Fibroblast of upper back skin (primary cell): ENCODE results near the gene CC2D1B.
A peak's percentile ranks its signal among the peaks of the same experiment; 100 is the strongest.
"Not testable (repeated sequence)": the region's sequence is repeated elsewhere in the genome, so short reads cannot be mapped to it uniquely, and the experiment has no call there.

Source experiments
- DNase-seq: peaks from one replicate; pipeline ENCODE4 v3.0.0-alpha.2; 2013

CC2D1B gene, protein sequence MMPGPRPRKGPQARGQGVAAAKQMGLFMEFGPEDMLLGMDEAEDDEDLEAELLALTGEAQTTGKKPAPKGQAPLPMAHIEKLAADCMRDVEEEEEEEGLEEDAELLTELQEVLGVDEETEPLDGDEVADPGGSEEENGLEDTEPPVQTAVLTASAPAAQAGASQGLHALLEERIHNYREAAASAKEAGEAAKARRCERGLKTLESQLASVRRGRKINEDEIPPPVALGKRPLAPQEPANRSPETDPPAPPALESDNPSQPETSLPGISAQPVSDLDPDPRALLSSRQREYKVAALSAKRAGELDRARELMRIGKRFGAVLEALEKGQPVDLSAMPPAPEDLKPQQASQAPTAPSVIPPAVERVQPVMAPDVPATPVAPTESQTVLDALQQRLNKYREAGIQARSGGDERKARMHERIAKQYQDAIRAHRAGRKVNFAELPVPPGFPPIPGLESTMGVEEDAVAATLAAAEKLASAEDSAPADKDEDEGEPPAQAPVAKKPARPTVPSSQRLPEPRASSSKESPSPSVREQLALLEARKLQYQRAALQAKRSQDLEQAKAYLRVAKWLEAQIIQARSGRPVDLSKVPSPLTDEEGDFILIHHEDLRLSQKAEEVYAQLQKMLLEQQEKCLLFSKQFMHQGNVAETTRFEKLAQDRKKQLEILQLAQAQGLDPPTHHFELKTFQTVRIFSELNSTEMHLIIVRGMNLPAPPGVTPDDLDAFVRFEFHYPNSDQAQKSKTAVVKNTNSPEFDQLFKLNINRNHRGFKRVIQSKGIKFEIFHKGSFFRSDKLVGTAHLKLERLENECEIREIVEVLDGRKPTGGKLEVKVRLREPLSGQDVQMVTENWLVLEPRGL

DNA sequence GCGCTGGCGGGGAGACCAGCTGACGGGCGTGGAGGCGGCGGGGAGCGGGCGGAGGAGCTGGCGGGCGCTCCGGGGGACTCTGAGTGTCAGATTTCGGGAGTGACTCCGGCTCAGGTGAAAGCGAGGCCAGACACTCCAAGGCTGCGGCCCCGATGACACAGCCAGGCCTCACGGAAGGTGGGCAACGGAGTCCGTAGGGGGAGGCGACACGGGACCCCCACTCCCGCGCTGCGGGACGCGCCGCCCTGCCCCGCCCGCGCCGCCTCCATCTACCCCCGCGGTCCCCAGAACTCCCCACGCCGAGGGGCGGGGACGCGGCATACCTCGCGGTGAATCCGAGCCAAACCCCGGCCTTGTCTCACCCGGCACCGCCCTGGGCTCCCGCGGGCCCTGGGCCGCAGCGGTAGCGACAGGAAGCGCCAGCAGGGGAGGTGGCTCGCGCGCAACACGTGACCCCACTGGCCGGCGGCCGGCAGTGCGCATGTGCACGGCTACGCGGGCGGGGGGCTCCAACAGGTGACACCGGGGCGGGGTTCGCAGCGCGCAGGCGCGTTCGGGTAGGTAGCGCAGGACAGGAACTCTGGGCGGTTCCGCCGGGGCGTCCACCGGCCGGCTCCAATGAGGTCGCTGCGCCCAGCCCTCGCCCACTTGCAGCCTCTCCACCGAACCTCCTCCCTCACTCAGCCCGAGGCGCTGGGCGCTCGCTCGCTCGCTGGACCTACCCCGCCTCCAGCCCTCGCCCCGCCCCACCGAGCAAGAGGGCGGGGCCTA is at the start of gene CC2D1B:
CC2D1B (minus strand) TSS at position 460 of the 771 bp plus-strand sequence. CDS start 1,585 bp downstream, outside the sequence.
- DNase-seq = peak; percentile 96

DNA sequence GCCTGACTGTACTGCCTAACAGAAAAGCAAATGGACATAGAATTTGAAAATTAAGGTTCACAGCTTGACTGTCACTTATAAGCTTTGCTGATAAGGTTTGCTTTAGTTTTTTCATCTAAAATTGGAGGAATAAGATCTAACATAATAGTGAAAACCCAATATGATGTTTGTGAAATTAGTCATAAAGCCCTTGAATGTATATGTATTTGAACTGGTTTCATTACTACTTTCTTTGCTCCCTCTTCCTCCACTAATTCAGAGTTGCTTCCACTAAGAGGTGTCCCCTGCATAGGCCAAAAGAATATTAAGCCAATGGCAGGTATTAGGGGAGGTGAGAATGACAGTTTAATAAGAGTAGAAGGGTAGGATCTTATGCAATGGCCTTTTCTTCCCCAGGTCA is 48.9 kb upstream of the CC2D1B start:
- no peak for DNase-seq

DNA sequence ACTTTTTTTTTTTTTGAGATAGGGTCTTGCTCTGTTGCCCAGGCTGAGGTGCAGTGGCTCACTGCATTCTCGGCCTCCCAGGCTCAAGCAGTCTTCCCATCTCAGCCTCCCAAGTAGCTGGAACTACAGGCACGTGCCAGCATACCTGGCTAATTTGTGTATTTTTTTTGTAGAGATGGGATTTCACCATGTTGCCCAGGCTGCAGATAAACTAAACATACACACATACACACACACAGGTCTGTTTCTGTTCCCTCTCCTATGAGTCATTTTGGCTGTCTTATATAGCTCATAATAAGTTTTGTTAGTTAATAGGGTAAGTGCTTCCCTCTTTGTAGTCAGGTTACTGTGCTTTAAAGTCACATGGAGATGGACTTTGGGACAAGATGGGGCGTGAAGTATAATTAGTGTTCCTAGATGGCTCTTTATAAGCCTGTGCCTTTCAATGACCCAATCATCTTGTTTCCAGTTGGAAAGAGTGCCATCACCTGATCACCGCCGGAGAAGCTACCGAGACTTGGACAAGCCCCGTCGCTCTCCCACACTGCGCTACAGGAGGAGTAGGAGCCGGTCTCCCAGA is 47.5 kb upstream of the CC2D1B start:
- no peak for DNase-seq

DNA sequence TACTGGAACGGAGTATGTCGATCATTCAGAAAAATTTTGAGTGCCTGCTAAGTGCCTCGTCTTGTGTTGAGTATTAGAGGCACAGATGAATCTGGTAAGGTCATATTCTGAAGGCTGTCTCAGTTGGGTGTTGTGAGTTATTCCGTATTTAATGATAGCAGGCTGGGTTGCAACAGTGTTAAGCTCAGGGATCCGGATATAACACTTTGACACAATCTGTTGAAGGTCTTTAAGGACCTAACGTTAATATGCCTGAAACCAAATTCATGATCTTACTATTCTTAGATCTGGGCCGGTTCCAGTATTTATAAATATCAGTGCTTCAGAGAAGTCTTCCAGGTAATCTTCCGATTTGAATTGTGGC is 39.0 kb upstream of the CC2D1B start:
- DNase-seq = no peak

DNA sequence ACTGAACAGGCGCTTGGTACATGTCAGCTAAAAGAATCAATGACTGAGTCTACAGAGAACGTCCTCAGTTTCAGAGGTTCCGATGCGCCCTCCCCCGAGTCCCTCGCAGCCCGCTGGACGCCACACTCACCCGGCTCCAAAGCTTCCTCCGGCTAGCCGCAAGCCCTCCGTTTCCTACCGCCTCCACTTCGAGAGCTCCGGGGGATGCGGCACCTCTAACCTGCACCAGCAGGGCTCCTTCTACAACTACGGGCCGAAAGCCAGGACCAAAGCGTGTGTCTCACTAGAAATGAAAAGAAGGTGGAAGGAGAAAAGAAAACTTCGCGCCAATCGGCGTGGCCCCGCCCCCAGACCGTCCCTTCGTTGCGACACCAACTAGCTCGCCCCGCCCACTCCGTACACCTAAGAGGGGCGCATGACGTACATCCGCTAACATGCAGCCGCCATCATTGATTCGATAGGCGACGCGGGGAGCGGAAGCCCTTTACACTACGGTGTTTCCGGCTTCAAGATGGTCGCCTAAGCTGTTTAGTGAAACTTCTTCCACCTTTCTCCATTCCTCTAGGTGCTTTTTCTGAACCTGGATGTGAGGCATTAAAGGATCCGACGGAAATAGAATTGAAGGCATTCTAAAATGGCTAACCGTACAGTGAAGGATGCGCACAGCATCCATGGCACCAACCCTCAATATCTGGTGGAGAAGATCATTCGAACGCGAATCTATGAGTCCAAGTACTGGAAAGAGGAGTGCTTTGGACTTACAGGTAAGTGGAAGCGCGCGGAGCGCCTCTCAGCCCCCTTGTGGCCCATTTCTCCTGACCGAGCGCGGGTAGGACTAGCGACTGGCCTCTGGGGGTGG is 38.3 kb upstream of the CC2D1B start, which contains the start of the genes ORC1 and PRPF38A:
ORC1 (minus strand) TSS at position 308 of the 859 bp plus-strand sequence. CDS start 2,200 bp downstream, outside the sequence.
PRPF38A (plus strand) TSS at position 487 of the 859 bp plus-strand sequence; CDS start at position 635, 148 bp downstream.
- DNase-seq = peak; percentile 97

DNA sequence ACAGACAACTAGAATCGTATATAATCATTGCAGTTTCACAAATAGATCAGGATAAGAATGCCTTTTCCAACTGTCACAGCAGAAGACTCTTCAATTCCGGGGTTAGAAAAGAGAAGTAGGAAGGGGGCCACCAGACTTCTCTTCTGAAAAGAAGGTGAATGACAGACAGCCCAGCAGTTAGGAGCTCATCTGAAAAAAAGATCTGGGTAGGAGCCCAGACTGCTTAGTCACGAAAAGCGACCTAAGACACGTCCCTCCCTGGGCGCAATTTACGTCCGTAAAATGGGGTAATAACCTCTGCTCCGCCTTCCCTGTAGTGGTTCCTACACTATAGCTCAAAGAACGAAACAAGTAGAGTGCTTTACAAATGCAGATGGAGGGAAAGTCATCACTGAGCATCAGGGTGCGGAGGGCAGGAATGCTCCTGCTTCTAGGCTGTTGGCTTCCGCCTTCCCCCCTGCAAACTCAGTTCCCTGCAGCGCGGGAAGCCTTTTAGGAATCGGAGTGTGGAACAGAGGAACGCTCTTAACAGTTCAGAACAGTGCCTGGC is 37.6 kb upstream of the CC2D1B start:
- peak; percentile 68 for DNase-seq

DNA sequence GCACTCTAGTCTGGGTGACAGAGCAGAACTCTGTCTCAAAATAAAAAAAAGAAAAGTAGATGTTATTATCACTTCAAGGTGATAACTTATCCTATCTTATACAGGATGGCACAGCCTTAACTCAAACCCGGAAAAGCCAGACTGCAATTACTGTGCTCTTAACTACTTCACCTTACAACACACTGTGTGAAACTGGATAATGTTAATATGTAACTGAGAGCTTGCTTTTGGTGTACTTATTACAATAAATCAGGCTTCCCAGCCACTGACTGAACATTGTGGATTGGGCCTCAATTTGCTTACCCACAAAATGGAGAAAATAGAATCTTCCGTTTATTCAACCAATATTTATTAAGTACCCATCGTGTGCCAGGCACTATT is 36.8 kb upstream of the CC2D1B start:
- DNase-seq = no peak

DNA sequence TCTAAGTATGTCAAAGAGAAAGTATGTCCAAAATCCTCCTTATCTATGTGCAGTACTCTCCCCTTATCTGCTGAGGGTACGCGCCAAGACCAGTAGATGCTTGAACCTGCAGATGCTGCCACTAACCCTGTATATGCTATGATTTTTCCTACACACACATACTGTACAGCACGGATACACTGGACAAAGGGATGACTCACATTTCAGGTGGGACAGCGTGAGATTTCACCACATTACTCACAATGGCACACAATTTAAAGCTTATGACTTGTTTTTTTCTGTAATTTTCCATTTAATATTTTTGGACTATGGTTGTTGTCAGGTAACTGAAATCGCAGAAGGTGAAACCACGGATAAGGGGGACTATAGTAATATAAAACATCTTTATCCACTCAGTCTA is 34.1 kb upstream of the CC2D1B start:
- DNase-seq = no peak

DNA sequence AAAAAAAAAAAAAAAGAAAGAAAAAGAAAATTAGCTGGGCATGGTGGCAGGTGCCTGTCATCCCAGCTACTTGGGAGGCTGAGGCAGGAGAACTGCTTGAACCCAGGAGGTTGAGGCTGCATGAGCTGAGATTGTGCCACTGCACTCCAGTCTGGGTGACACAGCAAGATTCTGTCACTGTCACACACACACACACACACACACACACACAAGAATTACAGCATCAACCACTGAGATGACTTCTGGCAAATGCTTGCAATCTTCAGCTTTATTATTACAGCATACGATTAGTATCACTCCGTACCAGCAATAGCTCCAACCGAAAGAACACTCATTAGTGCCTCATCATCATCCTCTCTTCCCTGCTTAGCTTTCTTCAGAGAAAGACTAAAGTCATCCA is 33.6 kb upstream of the CC2D1B start:
- no peak for DNase-seq

DNA sequence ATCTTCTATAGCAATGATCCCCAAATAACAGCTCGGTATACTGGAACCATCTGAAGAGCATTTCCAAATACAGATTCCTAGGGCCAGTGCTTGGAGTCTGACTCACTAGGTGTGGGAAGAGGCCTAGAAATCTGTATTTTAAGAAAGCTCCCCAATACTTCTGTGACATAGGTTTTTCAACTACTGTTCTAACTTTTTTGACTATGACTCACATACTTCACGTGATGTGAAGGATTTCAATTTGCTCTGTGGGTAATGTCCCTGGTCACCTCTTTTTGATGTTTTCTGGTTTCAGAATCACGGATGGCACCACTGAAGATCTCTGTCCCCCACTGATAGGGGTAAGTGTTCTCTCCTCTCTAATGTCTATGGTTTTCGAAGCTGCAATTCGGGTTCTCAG is 27.2 kb upstream of the CC2D1B start:
- no peak for DNase-seq

DNA sequence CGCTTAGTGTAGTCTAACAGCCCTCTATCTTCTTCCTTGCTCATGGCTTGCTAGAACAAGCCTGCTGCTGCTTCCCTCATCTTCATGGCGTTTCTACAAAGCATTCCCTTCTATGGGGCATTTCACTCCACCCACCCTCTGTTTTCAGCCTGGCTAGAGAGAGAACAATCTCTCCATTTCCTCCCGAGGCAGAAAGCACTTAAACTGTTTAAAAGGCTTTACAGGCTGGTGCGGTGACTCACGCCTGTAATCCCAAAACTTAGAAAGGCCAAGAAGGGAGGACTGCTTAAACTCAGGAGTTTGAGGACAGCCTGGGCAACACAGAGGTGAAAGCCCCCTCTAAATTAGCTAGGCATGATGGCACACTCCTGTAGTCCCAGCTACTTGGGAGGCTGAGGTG is 20.5 kb upstream of the CC2D1B start:
- DNase-seq = no peak

DNA sequence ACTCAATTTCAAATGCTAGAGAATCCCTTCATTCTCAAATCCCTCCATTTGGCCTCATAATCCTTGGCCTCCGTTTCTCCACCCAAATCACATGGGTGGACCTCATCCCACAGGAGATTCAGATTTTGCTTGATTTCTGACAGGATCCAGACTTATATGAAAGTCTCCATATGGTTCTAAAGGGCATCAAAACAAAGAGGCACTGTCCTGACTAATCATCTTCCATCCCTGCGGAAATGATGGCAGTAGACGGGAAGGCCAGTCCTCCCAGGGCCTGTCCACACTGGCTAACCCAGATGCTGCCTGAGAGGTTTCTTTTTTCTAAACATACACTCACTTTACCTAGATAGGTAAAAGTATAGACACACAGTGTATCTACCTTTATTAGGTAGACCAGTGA is 19.4 kb upstream of the CC2D1B start:
- DNase-seq = no peak

DNA sequence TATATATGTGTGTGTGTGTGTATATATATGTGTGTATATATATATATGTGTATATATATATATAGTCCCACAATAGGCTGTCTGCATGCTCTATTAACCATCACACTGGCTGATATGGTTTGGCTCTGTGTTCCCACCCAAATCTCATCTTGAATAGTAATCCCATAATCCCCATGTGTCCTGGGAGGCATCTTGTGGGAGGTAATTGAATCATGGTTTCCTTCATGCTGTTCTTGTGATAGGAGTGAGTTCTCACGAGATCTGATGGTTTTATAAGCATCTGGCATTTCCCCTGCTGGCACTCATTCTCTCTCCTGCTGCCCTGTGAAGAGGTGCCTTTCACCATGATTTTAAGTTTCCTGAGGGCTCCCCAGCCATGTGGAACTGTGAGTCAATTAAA is 3.8 kb upstream of the CC2D1B start:
- not testable (repeated sequence) for DNase-seq

DNA sequence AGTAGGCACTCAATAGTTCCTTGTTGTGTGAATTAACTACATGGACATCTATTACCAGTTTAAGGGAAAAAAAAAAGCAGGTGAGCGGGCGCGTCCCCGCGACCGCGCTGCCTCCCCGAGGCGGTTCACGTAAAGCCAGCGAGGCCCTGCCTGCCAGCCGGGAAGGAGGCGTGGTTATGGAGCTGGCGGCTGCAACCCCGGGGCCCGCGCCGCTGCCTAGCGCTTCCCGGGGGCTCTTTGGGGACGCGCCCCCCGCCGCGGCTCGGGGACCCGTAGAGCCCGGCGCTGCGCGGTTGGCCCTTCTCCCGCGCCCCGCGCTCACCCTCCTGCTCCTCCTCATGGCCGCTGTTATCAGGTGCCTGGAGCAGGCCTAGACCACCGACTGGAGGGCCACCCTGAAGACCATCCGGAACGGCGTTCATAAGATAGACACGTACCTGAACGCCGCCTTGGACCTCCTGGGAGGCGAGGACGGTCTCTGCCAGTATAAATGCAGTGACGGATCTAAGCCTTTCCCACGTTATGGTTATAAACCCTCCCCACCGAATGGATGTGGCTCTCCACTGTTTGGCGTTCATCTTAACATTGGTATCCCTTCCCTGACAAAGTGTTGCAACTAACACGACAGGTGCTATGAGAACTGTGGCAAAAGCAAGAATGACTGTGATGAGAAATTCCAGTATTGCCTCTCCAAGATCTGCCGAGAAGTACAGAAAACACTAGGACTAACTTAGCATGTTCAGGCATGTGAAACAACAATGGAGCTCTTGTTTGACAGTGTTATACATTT is 2.6 kb upstream of the CC2D1B start:
- DNase-seq = peak; percentile 31

DNA sequence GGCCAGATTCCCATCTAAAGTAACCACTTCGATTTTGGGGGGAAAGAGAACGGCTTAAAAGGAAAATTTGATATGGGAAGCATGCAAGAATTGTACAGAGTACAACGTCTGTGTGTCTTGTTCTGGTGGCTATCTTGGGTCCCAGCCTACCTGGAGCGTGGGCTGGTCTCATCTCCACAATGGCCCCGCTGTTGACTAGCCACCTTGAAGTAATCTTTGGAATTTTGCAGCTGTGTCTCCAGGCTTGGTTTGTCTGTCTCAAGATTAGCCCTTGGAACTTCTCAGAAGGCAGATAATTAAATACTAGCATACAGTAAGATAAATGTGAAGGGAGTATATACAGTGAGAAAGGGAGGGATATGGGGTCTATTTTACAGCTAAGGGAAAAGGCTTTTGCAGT is 1.3 kb upstream of the CC2D1B start:
- DNase-seq = no peak

DNA sequence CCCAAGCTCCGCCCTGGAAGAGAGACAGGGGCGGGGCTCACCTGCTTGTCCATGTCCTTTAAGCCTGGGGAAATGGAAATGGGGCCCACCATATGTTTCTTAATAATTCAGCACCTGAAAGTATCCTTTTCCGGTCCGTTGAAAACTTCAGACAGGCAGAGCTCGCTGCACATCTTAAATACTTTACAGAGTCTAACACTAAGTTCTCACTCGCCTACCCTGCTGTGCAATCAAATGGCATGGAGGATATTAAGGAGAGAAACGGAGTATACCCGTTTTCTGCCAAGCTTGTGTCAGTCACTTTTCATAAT is 467 bp upstream of the CC2D1B start:
- no peak for DNase-seq

DNA sequence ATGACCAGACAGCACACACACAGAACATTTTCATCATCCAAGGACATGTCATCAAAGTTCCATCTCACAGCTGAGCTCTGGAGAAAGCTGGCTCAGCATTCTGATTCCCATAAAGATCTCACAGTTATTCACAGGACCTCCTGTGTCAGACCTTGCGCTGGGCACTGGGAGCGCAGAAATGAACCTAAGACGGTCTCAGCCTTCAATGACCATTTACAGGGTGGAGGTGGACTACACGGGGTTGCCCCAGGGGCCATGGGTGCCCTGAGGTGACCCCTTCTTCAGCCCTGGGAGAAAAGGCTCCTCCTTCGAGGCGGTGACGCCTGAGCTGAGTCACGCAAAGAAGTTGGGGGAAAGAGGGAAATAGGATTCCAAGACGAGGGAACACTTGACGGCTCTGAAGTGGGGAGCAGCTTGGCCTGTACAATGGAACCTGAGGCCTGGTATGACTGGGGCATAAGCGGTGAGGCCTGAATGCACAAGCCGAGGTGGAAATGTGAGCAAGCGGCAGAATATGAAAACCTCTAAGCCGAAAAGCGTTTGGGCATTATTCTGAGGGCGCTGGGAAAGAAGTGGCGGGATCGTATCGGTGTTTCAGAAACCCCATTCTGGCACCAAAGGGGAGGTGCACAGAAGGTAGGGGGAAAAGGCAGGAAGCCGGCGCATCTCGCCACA is 797 bp downstream of the CC2D1B start:
- DNase-seq = peak; percentile 74

DNA sequence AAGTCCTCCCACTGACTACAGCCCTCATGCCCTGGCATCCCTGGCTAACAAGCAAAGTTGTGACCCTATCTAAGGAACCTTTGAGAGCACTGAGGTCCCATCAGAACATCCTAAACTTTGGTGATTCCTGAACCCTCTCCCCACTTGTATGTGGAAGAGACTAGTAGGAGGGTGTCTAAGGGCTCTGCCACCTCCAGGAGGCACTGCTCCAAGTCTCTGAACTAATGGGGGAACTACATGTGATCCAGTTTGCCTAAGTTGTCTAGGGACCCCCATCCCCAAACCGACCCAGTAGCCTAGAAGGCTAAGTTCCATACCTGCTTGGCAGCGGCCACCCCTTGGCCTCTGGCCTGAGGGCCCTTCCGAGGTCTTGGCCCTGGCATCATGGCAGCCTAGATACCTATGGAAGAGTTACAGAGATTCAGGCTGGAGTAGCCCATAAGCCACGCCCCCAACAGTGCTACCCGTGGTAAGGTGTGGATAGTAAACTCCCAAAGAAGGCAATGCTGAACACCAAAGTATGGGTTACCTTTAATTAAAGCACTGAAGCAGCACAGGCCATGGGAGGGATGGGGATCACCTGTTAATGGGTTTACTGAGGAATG is 1.7 kb downstream of the CC2D1B start:
- DNase-seq = no peak

DNA sequence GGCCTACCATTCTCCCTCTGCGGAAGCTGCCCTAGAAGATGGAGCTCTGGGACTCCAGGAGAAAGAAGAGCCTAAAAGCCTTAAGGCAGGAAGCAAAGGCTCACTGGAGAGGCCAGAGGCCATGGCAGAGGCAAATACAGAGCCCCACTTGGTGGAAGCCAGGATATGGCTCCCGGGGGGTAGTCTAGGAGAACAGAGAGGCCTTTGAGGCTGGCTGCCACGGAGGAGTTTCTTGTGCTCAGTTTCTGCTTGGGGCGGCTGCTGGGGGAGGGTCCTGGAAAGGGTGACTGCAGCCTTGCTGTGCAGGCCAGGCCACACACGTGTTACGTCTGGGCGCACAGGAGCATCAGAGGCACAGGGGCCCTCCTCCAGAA is 5.4 kb downstream of the CC2D1B start:
- no peak for DNase-seq
